Measurements from ENCODE around the gene KIR2DL3. TPM values are rescaled to one million over a fixed set of nuclear protein-coding genes. Genes with fewer than 3 reads are reported as not detected.

The KIR2DL3 gene
- total and polyA plus RNA-seq, 2 experiments from 2014 or later, result not detected

DNA sequence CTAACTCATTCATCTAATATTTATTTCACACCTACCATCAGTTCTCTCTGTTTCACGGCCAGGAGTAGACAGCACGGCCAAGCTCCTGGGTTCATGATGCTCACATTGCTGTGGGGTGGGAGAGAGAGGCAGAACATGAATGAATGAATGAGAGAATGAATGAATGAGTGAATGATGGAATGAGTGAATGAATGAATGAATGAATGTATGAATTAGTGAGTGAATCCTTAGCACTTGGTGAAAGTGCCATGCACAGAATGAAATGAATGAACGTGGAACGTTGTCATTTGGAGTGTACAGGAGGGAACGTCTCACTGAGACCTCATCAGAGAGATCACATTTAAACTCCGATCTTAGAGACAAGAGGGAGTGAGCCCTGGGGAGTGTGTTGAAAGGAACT lies 53.2 kb downstream of the KIR2DL3 start:
- no peaks in the 10 kb centered on the region for H3K79me2 ChIP-seq (replicated peaks; ENCODE audit: insufficient read depth)
- no peak for TF ChIP-seq EZH2 (IDR thresholded peaks at IDR 0.05; ENCODE audit: low read depth, unreplicated experiment)
- TF ChIP-seq, protein P1, sequence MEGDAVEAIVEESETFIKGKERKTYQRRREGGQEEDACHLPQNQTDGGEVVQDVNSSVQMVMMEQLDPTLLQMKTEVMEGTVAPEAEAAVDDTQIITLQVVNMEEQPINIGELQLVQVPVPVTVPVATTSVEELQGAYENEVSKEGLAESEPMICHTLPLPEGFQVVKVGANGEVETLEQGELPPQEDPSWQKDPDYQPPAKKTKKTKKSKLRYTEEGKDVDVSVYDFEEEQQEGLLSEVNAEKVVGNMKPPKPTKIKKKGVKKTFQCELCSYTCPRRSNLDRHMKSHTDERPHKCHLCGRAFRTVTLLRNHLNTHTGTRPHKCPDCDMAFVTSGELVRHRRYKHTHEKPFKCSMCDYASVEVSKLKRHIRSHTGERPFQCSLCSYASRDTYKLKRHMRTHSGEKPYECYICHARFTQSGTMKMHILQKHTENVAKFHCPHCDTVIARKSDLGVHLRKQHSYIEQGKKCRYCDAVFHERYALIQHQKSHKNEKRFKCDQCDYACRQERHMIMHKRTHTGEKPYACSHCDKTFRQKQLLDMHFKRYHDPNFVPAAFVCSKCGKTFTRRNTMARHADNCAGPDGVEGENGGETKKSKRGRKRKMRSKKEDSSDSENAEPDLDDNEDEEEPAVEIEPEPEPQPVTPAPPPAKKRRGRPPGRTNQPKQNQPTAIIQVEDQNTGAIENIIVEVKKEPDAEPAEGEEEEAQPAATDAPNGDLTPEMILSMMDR (conservative IDR thresholded peaks at IDR 0.05; ENCODE audit: low read depth in 2 of 2), result no peak
- no peak for TF ChIP-seq ZNF114 (CRISPR knock-in tag; IDR thresholded peaks at IDR 0.05)
- Mint-ChIP-seq H3K36me3 (ENCODE audit: low read depth) (peaks cover 27% of the 10 kb centered on the region), H3K4me3 (no peak overlapping the region), H3K27me3 (ENCODE audit: insufficient read depth, low read depth, poor library complexity) (peaks cover 8% of the 10 kb centered on the region), H3K27ac (no peak overlapping the region), H3K4me1 (no peaks in the 10 kb centered on the region; the same call in 2 of the 3 replicates), H3K9me3 (peaks cover 57% of the 10 kb centered on the region; the same call in 2 of the 3 replicates)
- H3K4me3 ChIP-seq, result no peak overlapping the region
- H3K9me2 ChIP-seq (ENCODE audit: insufficient read depth), result no peaks in the 10 kb centered on the region
- ATAC-seq (no peak), DNase-seq (ENCODE audit: low spot score) (no peak)
- no peak overlapping the region for H3K4me2 ChIP-seq
- H4K20me1 ChIP-seq (replicated peaks; ENCODE audit: insufficient read depth), result no peaks in the 10 kb centered on the region
- no peaks in the 10 kb centered on the region for H3K4me1 ChIP-seq (ENCODE audit: insufficient read depth)
- no peaks in the 10 kb centered on the region for H3F3A ChIP-seq (replicated peaks; ENCODE audit: low read depth)
- H2AFZ ChIP-seq, result no peak overlapping the region
- no peaks in the 10 kb centered on the region for H3K27me3 ChIP-seq (ENCODE audit: insufficient read depth)
- H3K36me3 ChIP-seq (ENCODE audit: insufficient read depth), result no peaks in the 10 kb centered on the region; the same call in 1 of the 2 replicates
- no peak overlapping the region for H3K27ac ChIP-seq (ENCODE audit: low read depth)

DNA sequence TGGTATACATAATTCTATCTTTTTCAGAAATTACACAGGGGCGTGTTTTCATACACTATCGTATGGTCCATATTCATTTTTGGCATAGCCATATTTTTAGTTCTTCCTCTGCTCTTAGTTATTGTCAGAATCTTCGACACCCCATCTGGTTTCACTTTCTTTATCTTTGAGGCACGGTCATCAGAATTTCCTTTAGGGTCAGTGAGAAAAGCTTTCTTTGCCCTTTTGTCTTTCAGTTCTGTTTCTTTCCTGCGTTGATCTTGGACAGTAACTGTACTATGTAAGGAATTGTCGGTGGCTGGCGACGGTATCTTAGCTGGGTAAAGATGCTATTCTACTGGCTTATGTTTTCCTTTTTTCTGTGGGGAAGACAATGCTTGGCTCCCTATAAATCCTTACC lies 54.5 kb downstream of the KIR2DL3 start:
- Mint-ChIP-seq H3K27ac (no peak overlapping the region), H3K4me3 (no peak overlapping the region), H3K27me3 (ENCODE audit: insufficient read depth, low read depth, poor library complexity) (peaks cover 8% of the 10 kb centered on the region), H3K36me3 (ENCODE audit: low read depth) (peaks cover 31% of the 10 kb centered on the region), H3K9me3 (peaks cover 43% of the 10 kb centered on the region; the same call in 2 of the 3 replicates), H3K4me1 (no peaks in the 10 kb centered on the region; the same call in 2 of the 3 replicates)
- H3K27ac ChIP-seq (ENCODE audit: low read depth), result no peak overlapping the region
- no peaks in the 10 kb centered on the region for H3K4me1 ChIP-seq (ENCODE audit: insufficient read depth)
- H3K27me3 ChIP-seq (ENCODE audit: insufficient read depth), result no peaks in the 10 kb centered on the region
- no peaks in the 10 kb centered on the region for H4K20me1 ChIP-seq (replicated peaks; ENCODE audit: insufficient read depth)
- H2AFZ ChIP-seq, result no peak overlapping the region
- H3K36me3 ChIP-seq (ENCODE audit: insufficient read depth), result no peaks in the 10 kb centered on the region; the same call in 1 of the 2 replicates
- H3K4me3 ChIP-seq, result no peak overlapping the region
- no peak for DNase-seq (ENCODE audit: low spot score)
- H3K4me2 ChIP-seq, result no peak overlapping the region
- no peak for ATAC-seq
- H3K79me2 ChIP-seq (replicated peaks; ENCODE audit: insufficient read depth), result no peaks in the 10 kb centered on the region
- no peaks in the 10 kb centered on the region for H3F3A ChIP-seq (replicated peaks; ENCODE audit: low read depth)
- H3K9me2 ChIP-seq (ENCODE audit: insufficient read depth), result no peaks in the 10 kb centered on the region
- TF ChIP-seq, protein P2, sequence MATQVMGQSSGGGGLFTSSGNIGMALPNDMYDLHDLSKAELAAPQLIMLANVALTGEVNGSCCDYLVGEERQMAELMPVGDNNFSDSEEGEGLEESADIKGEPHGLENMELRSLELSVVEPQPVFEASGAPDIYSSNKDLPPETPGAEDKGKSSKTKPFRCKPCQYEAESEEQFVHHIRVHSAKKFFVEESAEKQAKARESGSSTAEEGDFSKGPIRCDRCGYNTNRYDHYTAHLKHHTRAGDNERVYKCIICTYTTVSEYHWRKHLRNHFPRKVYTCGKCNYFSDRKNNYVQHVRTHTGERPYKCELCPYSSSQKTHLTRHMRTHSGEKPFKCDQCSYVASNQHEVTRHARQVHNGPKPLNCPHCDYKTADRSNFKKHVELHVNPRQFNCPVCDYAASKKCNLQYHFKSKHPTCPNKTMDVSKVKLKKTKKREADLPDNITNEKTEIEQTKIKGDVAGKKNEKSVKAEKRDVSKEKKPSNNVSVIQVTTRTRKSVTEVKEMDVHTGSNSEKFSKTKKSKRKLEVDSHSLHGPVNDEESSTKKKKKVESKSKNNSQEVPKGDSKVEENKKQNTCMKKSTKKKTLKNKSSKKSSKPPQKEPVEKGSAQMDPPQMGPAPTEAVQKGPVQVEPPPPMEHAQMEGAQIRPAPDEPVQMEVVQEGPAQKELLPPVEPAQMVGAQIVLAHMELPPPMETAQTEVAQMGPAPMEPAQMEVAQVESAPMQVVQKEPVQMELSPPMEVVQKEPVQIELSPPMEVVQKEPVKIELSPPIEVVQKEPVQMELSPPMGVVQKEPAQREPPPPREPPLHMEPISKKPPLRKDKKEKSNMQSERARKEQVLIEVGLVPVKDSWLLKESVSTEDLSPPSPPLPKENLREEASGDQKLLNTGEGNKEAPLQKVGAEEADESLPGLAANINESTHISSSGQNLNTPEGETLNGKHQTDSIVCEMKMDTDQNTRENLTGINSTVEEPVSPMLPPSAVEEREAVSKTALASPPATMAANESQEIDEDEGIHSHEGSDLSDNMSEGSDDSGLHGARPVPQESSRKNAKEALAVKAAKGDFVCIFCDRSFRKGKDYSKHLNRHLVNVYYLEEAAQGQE (IDR thresholded peaks at IDR 0.05; ENCODE audit: unreplicated experiment), result no peak
- TF ChIP-seq, protein P3, sequence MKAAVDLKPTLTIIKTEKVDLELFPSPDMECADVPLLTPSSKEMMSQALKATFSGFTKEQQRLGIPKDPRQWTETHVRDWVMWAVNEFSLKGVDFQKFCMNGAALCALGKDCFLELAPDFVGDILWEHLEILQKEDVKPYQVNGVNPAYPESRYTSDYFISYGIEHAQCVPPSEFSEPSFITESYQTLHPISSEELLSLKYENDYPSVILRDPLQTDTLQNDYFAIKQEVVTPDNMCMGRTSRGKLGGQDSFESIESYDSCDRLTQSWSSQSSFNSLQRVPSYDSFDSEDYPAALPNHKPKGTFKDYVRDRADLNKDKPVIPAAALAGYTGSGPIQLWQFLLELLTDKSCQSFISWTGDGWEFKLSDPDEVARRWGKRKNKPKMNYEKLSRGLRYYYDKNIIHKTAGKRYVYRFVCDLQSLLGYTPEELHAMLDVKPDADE (IDR thresholded peaks at IDR 0.05), result no peak
- TF ChIP-seq EZH2phosphoT487 (IDR thresholded peaks at IDR 0.05; ENCODE audit: unreplicated experiment), result no peak
- TF ChIP-seq ZNF114 (CRISPR knock-in tag; IDR thresholded peaks at IDR 0.05), result no peak
- no peak for TF ChIP-seq JUNB (IDR thresholded peaks at IDR 0.05; ENCODE audit: unreplicated experiment)
- TF ChIP-seq, protein P4, sequence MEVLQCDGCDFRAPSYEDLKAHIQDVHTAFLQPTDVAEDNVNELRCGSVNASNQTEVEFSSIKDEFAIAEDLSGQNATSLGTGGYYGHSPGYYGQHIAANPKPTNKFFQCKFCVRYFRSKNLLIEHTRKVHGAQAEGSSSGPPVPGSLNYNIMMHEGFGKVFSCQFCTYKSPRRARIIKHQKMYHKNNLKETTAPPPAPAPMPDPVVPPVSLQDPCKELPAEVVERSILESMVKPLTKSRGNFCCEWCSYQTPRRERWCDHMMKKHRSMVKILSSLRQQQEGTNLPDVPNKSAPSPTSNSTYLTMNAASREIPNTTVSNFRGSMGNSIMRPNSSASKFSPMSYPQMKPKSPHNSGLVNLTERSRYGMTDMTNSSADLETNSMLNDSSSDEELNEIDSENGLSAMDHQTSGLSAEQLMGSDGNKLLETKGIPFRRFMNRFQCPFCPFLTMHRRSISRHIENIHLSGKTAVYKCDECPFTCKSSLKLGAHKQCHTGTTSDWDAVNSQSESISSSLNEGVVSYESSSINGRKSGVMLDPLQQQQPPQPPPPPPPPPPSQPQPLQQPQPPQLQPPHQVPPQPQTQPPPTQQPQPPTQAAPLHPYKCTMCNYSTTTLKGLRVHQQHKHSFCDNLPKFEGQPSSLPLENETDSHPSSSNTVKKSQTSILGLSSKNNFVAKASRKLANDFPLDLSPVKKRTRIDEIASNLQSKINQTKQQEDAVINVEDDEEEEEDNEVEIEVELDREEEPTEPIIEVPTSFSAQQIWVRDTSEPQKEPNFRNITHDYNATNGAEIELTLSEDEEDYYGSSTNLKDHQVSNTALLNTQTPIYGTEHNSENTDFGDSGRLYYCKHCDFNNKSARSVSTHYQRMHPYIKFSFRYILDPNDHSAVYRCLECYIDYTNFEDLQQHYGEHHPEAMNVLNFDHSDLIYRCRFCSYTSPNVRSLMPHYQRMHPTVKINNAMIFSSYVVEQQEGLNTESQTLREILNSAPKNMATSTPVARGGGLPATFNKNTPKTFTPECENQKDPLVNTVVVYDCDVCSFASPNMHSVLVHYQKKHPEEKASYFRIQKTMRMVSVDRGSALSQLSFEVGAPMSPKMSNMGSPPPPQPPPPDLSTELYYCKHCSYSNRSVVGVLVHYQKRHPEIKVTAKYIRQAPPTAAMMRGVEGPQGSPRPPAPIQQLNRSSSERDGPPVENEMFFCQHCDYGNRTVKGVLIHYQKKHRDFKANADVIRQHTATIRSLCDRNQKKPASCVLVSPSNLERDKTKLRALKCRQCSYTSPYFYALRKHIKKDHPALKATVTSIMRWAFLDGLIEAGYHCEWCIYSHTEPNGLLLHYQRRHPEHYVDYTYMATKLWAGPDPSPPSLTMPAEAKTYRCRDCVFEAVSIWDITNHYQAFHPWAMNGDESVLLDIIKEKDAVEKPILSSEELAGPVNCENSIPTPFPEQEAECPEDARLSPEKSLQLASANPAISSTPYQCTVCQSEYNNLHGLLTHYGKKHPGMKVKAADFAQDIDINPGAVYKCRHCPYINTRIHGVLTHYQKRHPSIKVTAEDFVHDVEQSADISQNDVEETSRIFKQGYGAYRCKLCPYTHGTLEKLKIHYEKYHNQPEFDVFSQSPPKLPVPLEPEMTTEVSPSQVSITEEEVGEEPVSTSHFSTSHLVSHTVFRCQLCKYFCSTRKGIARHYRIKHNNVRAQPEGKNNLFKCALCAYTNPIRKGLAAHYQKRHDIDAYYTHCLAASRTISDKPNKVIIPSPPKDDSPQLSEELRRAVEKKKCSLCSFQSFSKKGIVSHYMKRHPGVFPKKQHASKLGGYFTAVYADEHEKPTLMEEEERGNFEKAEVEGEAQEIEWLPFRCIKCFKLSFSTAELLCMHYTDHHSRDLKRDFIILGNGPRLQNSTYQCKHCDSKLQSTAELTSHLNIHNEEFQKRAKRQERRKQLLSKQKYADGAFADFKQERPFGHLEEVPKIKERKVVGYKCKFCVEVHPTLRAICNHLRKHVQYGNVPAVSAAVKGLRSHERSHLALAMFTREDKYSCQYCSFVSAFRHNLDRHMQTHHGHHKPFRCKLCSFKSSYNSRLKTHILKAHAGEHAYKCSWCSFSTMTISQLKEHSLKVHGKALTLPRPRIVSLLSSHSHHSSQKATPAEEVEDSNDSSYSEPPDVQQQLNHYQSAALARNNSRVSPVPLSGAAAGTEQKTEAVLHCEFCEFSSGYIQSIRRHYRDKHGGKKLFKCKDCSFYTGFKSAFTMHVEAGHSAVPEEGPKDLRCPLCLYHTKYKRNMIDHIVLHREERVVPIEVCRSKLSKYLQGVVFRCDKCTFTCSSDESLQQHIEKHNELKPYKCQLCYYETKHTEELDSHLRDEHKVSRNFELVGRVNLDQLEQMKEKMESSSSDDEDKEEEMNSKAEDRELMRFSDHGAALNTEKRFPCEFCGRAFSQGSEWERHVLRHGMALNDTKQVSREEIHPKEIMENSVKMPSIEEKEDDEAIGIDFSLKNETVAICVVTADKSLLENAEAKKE (CRISPR knock-in tag; IDR thresholded peaks at IDR 0.05), result no peak

Measured in GM23338 (cell line).